Naive thymus-derived CD4-positive, alpha-beta T cell (primary cell): Measurements from ENCODE around the gene RAP1GAP. TPM values are rescaled to one million over a fixed set of nuclear protein-coding genes. Genes with fewer than 3 reads are reported as not detected.

Experiments used
- ATAC-seq: fragments of 150-1000 bp; cut with Tn5 transposase; 2 replicates; pipeline ENCODE4 v1.10.0; 2021; ENCODE audit warnings: mild to moderate bottlenecking, moderate library complexity
- CTCF ChIA-PET: fragments of 350-600 bp; sonication (Branson Sonifier 250); formaldehyde crosslinking; loops from one replicate; lab custom pipeline; 2021; ENCODE audit warnings: antibody characterized with exemption; lab: Charles Lee
- POLR2A ChIA-PET: fragments of 350-600 bp; sonication (Branson Sonifier 250); formaldehyde crosslinking; loops from one replicate; lab custom pipeline; 2021; ENCODE audit warnings: antibody characterized with exemption, inconsistent platforms; lab: Charles Lee
- DNase-seq, 9 donors: peaks; one replicate each; pipeline versions ENCODE4 v3.0.0 to v3.0.0-alpha.2; 2020 to 2022; ENCODE audit warnings: mixed read lengths in 1 of 9
- H3K27ac ChIP-seq: one replicate; pipeline ENCODE4 v1.7.0; 2013; ENCODE audit warnings: mild to moderate bottlenecking, low read depth, low read length, moderate library complexity
- H3K27me3 ChIP-seq, 2 donors: one replicate each; pipeline ENCODE4 v1.7.0; 2013; ENCODE audit warnings: low read length in 2 of 2, mild to moderate bottlenecking in 2 of 2, moderate library complexity in 2 of 2; ENCODE audit not compliant: control insufficient read depth in 2 of 2, insufficient read depth in 2 of 2
- H3K36me3 ChIP-seq, 3 experiments: 1 replicate in 2 of 3; 2 replicates in 1 of 3; pipeline ENCODE4 v1.7.0; 2013; ENCODE audit warnings: low read length in 3 of 3, mild to moderate bottlenecking in 3 of 3, moderate library complexity in 1 of 3; ENCODE audit not compliant: insufficient read depth in 3 of 3, control insufficient read depth in 2 of 3
- H3K4me1 ChIP-seq, 2 donors: one replicate each; pipeline ENCODE4 v1.7.0; 2013; ENCODE audit warnings: low read length in 2 of 2, mild to moderate bottlenecking in 2 of 2, moderate library complexity in 1 of 2; ENCODE audit not compliant: control insufficient read depth in 2 of 2, insufficient read depth in 2 of 2
- H3K4me3 ChIP-seq: 2 replicates; pipeline ENCODE4 v1.7.0; 2013; ENCODE audit warnings: mild to moderate bottlenecking, low read length
- H3K9me3 ChIP-seq, 3 experiments: 1 replicate in 2 of 3; 2 replicates in 1 of 3; pipeline ENCODE4 v1.7.0; 2013; ENCODE audit warnings: low read length in 3 of 3; ENCODE audit not compliant: control insufficient read depth in 2 of 3
- H3K27ac Mint-ChIP-seq, 9 donors: one replicate each; pipeline ENCODE4 v1.8.0; 2020 to 2022; ENCODE audit warnings: mixed read lengths in 9 of 9, mild to moderate bottlenecking in 8 of 9, moderate library complexity in 5 of 9, inconsistent platforms in 2 of 9
- H3K27me3 Mint-ChIP-seq, 5 donors: one replicate each; pipeline ENCODE4 v1.8.0; 2021 to 2022; ENCODE audit warnings: mixed read lengths in 5 of 5, mild to moderate bottlenecking in 1 of 5
- H3K36me3 Mint-ChIP-seq, 5 donors: one replicate each; pipeline ENCODE4 v1.8.0; 2020 to 2022; ENCODE audit warnings: mixed read lengths in 5 of 5, mild to moderate bottlenecking in 3 of 5, inconsistent platforms in 1 of 5
- H3K4me1 Mint-ChIP-seq, 7 donors: one replicate each; pipeline ENCODE4 v1.8.0; 2020 to 2022; ENCODE audit warnings: mixed read lengths in 7 of 7, mild to moderate bottlenecking in 3 of 7, inconsistent platforms in 1 of 7
- H3K4me3 Mint-ChIP-seq, 10 donors: one replicate each; pipeline ENCODE4 v1.8.0; 2020 to 2022; ENCODE audit warnings: mild to moderate bottlenecking in 10 of 10, mixed read lengths in 10 of 10, moderate library complexity in 6 of 10, inconsistent platforms in 2 of 10
- H3K9me3 Mint-ChIP-seq, 11 donors: one replicate each; pipeline ENCODE4 v1.8.0; 2020 to 2022; ENCODE audit warnings: mixed read lengths in 11 of 11, mild to moderate bottlenecking in 4 of 11, inconsistent platforms in 1 of 11, moderate library complexity in 1 of 11
- intact Hi-C, 2 donors: fragments of 100-400 bp; cut with micrococcal nuclease; formaldehyde crosslinking; loops; one replicate each; pipeline ENCODE4 v1.15.1; 2023
- polyA plus RNA-seq, 2 donors: library from polyadenylated mRNA; unstranded; fragments of 300-500 nt; fragmentation: Illumina TruSeq; gene quantifications; one replicate each; pipeline ENCODE4 v1.2.3, GENCODE V29; 2021
- total RNA-seq, 6 experiments: library from RNA in 5 of 6; stranded (reverse) in 5 of 6; gene quantifications; 1 replicate in 5 of 6; 2 replicates in 1 of 6; pipeline ENCODE4 v1.2.3 and lab custom pipeline; 2021 to 2026

RAP1GAP gene
- total and polyA plus RNA-seq, 7 experiments from 2014 or later = 0.16 to 1.4 (median 0.42) TPM; not detected in 3

DNA sequence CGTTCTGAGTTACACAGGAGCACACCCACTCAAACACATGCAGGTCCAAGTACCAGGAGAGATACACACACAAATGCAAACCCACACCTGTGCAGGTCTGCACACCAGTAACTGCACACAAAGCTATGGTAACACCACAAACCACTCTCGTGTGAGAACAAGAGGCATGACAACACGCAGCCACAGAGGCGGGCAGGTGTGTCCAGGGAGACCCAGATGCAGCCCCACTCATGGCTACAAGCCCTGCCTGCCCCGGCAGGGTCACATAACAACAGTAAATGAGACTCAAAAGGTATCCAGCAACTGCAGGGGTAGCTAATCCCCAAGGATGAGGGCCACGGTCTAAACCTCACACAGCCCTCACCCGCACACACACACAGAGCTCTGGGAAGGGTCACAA is 48.1 kb downstream of the RAP1GAP start:
- Histone ChIP-seq H3K9me3 (no peaks in the 10 kb centered on the region), H3K27ac (no peak overlapping the region), H3K4me3 (no peak overlapping the region), H3K4me1 (no peaks in the 10 kb centered on the region), H3K27me3 (no peaks in the 10 kb centered on the region), H3K36me3 (no peaks in the 10 kb centered on the region)
- CTCF ChIA-PET = no interaction called here
- H3K4me1 Mint-ChIP-seq = peaks cover 2 to 13% (median 5%) of the 10 kb centered on the region in 7 donors
- intact Hi-C loops = no loop called here
- H3K27me3 Mint-ChIP-seq = peaks cover 16 to 22% (median 19%) of the 10 kb centered on the region in 5 donors
- H3K9me3 Mint-ChIP-seq = peaks cover 0 to under 1% (median 0%) of the 10 kb centered on the region in 11 donors
- no peak for DNase-seq
- POLR2A ChIA-PET = no interaction called here
- H3K36me3 Mint-ChIP-seq = no peaks in the 10 kb centered on the region
- H3K27ac Mint-ChIP-seq = no peak overlapping the region
- peak overlapping the region in 8 of 10 donors; percentile 1 to 74 (median 56) for H3K4me3 Mint-ChIP-seq
- no peak for ATAC-seq

DNA sequence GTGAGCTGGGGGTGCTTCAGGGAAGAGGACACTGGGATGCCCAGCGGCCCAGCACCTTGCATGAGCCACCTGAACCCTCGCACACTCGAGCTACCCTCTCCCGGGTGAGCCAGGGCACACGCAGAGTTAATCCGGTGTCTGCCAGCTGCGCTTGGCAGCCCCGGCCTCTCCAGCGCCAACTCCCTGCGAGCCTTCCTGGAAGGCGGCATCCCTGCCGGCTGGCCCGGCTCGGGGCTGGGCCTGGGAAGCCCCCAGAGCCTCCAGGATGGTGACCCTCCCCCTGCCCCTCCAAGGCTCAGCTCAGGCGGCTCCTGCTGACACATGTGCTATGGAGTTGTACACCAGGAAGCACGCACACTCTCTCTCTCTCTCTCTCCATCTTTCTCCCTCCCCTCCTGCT is 48.7 kb downstream of the RAP1GAP start:
- no peak for DNase-seq
- Histone ChIP-seq H3K27ac (no peak overlapping the region), H3K9me3 (no peaks in the 10 kb centered on the region), H3K36me3 (no peaks in the 10 kb centered on the region), H3K4me1 (no peaks in the 10 kb centered on the region), H3K27me3 (no peaks in the 10 kb centered on the region), H3K4me3 (no peak overlapping the region)
- ChIA-PET CTCF (no interaction called here), POLR2A (no interaction called here)
- Mint-ChIP-seq H3K4me3 (peak overlapping the region in 1 of 10 donors; percentile 6), H3K27me3 (peaks cover 14 to 22% (median 19%) of the 10 kb centered on the region in 5 donors), H3K27ac (no peak overlapping the region), H3K36me3 (no peaks in the 10 kb centered on the region), H3K9me3 (no peaks in the 10 kb centered on the region), H3K4me1 (peaks cover 2 to 13% (median 5%) of the 10 kb centered on the region in 7 donors)
- intact Hi-C loops = no loop called here
- no peak for ATAC-seq

DNA sequence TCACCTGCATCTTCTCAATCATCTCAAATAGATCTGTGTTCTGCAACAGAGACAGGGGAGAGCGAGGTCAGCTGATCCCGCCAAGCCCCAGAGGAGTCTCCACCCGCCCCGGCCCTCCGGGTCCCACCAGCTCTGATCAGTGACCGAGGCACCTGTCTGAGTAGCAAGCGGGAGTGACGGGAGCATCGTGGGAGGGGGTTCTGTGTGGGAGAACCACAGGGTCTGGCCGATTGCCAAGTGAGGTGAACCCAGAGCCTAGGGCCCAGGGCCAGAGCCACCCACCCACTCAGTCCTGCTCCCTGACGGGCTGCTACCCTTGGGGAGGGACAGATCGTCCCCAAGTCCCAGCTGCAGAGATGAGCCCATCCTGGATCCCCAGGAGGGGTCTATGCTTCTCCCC is 49.1 kb downstream of the RAP1GAP start:
- intact Hi-C loops = no loop called here
- no peaks in the 10 kb centered on the region for H3K4me1 ChIP-seq
- CTCF ChIA-PET = no interaction called here
- Mint-ChIP-seq H3K27ac (no peak overlapping the region), H3K9me3 (no peaks in the 10 kb centered on the region), H3K36me3 (no peaks in the 10 kb centered on the region), H3K4me1 (peaks cover 2 to 13% (median 5%) of the 10 kb centered on the region in 7 donors), H3K4me3 (no peak overlapping the region), H3K27me3 (peaks cover 11 to 21% (median 18%) of the 10 kb centered on the region in 5 donors)
- POLR2A ChIA-PET = no interaction called here
- DNase-seq = no peak
- no peaks in the 10 kb centered on the region for H3K27me3 ChIP-seq
- ATAC-seq = no peak
- H3K36me3 ChIP-seq = no peaks in the 10 kb centered on the region
- no peak overlapping the region for H3K4me3 ChIP-seq
- H3K9me3 ChIP-seq = no peaks in the 10 kb centered on the region
- H3K27ac ChIP-seq = no peak overlapping the region

DNA sequence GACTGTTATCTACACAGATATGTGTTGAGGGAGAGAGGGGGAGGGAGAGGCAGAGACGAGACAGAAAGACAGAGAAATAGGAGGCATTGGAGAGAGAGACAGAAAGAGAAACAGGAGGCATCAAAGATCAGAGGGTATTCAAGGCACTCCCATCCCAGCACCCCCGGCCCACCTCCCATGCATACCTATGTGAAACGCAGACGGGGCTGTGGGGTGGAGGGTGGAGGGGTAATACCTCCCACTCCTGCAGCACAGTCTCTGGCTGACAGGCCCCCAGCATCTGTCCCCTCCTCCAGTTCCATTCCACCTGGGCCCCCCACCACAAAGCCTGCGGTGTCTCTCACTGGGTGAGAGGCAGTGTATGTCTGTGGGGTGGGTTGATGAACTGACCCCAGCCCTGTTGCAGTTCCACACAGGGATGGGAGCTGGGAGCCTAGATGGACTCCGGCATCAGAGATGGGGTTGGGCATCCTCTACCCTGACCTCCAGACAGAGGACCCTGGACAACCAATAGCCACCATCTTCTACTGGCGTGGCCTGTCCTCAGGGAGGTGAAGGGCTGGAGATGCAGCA is 49.7 kb downstream of the RAP1GAP start:
- Histone ChIP-seq H3K4me1 (no peaks in the 10 kb centered on the region), H3K27me3 (no peaks in the 10 kb centered on the region), H3K27ac (no peak overlapping the region), H3K9me3 (no peaks in the 10 kb centered on the region), H3K36me3 (no peaks in the 10 kb centered on the region), H3K4me3 (no peak overlapping the region)
- intact Hi-C loops = no loop called here
- ATAC-seq (no peak), DNase-seq (no peak)
- ChIA-PET POLR2A (no interaction called here), CTCF (no interaction called here)
- Mint-ChIP-seq H3K36me3 (no peaks in the 10 kb centered on the region), H3K9me3 (no peaks in the 10 kb centered on the region), H3K4me3 (no peak overlapping the region), H3K27me3 (peaks cover 11 to 21% (median 18%) of the 10 kb centered on the region in 5 donors), H3K27ac (no peak overlapping the region), H3K4me1 (peaks cover 2 to 13% (median 5%) of the 10 kb centered on the region in 7 donors)

DNA sequence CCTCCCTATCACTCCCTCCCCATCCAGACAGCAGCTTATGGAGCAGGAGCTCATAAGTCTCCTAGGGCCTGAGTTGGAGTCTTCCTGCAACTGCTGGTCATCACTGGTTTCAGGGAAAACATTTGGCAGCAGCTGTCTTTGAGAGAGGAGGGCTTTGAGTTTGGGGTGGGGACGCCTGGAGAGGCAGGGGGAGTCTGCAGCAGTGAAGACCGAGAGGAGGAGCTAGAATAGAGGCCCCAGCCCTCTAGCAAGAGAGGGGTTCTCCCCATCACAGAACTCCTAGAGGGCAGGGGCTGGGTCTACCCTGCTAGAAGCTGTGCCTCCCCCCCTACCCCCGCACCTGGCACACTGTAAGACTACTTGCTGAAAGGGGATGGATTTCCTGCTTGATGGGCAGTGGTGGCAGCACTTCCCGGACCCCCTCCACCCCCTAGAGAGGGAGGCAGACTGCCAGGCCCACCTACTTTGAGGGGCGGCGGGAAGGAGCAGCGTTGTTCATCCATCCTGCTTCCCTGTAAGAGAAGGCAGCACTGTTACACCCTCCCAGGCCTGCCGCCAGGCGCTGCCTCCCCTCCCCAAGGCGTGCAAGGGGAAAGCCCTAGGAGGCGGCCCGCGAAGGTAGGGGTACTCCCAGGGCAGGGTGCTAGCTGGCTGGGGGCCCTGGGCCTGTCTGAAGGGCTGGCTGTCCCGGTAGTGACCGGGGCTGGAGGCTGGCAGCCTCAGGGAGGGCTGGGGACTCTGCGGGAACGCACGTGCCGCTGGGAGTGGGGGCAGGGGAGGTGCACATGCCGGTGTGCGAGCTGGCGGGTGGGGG is 50.4 kb downstream of the RAP1GAP start:
- H3K4me1 Mint-ChIP-seq = peaks cover 2 to 13% (median 5%) of the 10 kb centered on the region in 7 donors

DNA sequence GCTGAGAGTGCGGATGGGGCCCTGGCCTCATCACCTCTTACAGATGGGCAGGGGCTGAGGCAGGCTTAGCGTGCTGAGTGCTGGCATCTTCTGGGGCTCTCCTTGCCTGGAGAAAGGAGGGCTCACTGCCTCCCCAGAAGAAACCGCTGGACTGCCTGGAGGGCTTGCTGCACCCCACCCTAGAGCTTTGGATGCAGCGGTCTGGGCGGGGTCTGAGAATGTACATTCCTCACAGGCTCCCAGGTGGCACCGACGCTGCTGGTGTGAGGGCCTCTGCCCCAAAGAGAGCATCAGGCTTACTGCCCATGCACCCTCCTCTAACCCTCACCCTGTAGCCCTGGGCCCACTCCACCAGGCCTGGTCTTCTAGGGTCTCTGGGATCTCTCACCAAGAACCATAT is 51.1 kb downstream of the RAP1GAP start:
- no peaks in the 10 kb centered on the region for H3K9me3 ChIP-seq
- intact Hi-C loops = no loop called here
- H3K4me1 Mint-ChIP-seq = peaks cover 2 to 13% (median 5%) of the 10 kb centered on the region in 7 donors
- POLR2A ChIA-PET = no interaction called here
- no peak overlapping the region for H3K27ac ChIP-seq
- H3K27ac Mint-ChIP-seq = no peak overlapping the region
- DNase-seq = no peak
- CTCF ChIA-PET = no interaction called here
- H3K4me1 ChIP-seq = no peaks in the 10 kb centered on the region
- H3K27me3 Mint-ChIP-seq = peaks cover 5 to 19% (median 13%) of the 10 kb centered on the region in 5 donors
- H3K4me3 Mint-ChIP-seq = no peak overlapping the region
- ATAC-seq = no peak
- H3K36me3 Mint-ChIP-seq = no peaks in the 10 kb centered on the region
- H3K27me3 ChIP-seq = no peaks in the 10 kb centered on the region
- no peaks in the 10 kb centered on the region for H3K36me3 ChIP-seq
- peaks cover 0 to 2% (median 0%) of the 10 kb centered on the region in 11 donors for H3K9me3 Mint-ChIP-seq
- H3K4me3 ChIP-seq = no peak overlapping the region

More for the DNA sequence above, 50.4 kb downstream of the RAP1GAP start:
- Mint-ChIP-seq H3K27ac (no peak overlapping the region), H3K4me3 (no peak overlapping the region), H3K36me3 (no peaks in the 10 kb centered on the region), H3K27me3 (peaks cover 7 to 19% (median 17%) of the 10 kb centered on the region in 5 donors), H3K9me3 (no peaks in the 10 kb centered on the region)
- no peaks in the 10 kb centered on the region for H3K36me3 ChIP-seq
- no peaks in the 10 kb centered on the region for H3K4me1 ChIP-seq
- H3K4me3 ChIP-seq = no peak overlapping the region
- ChIA-PET CTCF (no interaction called here), POLR2A (no interaction called here)
- DNase-seq (no peak), ATAC-seq (no peak)
- no peaks in the 10 kb centered on the region for H3K9me3 ChIP-seq
- H3K27ac ChIP-seq = no peak overlapping the region
- intact Hi-C loops = no loop called here
- H3K27me3 ChIP-seq = no peaks in the 10 kb centered on the region
